GM19025 (cell line): Measurements from ENCODE around the gene CRTC3.

Source experiments
- ATAC-seq: cut with Tn5 transposase; IDR thresholded peaks from one replicate; pipeline ENCODE4 v1.9.1; 2021; ENCODE audit warnings: mild to moderate bottlenecking, low read depth, moderate library complexity; ENCODE audit not compliant: unreplicated experiment

CRTC3 gene

DNA sequence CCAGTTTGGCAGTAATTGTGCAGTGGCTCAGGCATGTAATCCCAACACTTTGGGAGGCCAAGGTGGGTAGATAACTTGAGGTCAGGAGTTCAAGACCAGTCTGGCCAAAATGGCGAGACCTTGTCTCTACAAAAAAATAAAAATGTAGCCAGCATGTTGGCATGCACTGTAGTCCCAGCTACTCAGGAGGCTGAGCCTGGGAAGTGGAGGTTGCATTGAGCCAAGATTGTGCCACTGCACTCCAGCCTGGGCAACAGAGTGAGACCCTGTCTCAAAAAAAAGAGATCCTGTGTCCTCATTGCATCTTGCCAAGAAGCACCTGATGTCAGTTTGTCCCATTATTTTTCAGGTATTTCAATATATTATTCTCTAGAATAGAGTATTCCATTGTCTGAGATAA, 61.8 kb downstream of the CRTC3 start:
- ATAC-seq = no peak

- no peak for ATAC-seq
Observed at GRCh38 chr15:90592131-90592881, 62.6 kb downstream of the CRTC3 start.

DNA sequence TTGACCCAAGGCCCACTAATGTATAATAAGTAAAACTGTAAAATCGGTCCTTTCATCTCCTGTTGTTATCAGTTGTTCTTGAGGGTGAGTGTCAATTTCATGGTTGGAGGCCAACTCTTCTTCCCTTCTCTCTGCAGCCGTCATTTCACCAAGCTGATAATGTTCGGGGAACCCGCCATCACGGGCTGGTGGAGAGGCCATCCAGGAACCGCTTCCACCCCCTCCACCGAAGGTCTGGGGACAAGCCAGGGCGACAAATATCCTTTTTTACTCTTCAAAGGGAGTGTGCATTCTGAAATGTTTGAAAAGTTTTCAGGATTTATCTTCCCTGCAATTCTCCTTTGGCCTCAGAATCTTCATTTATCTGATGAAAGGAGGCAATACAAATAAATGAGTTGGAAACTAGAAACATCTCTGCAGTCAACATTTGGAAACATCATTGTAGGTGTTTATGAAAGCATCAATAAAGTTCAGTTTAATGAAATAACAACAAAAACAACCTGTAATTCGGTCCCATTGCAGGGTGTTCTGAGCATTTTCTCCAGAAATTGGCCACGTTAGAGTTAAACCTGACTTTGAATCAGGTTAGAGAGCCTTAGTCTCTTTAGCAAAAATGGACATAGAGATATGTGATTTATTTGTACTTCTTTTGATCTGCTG, 63.9 kb downstream of the CRTC3 start:
- no peak for ATAC-seq

- ATAC-seq = no peak
Observed at GRCh38 chr15:90594301-90594738, 64.6 kb downstream of the CRTC3 start.

GRCh38 chr15:90595763-90596155, 66.0 kb downstream of the CRTC3 start:
- ATAC-seq = no peak

DNA sequence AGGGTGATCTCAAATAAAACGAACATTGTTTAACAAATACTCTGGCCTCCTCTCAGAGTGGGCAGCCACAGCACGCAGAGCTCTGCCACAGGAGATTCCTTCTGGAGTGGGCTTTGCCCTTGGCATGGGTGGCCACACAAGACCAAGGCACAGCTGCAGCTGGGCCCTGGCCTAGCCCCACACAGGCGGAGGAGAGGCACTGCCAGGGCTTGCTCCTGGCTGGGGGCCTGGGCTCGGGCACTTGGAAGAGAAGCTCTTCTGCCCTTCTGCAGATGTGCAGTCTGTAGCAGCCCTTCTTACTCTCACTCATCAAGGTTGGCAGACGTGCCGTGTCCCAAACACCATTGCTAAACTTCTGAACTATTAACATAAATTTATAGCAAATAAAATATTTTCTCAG, 67.2 kb downstream of the CRTC3 start:
- ATAC-seq = no peak

DNA sequence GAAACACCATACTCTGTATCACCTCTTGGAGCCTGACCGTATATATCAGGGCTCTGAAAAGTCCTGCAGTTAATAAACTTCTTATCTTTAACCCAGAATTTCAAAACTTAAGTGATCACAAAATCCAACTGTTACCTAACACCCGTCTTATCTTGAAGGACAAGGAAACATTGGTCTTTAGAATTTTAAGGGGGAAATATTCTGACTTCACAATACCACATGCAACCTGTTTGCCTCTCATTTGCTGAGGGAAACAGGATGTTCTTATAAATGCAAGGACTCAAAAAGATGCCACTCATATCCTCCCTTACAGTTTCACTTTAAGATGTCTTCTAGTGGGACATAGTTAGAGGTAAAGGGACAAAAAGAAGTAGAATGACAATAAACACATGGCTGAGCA, 67.9 kb downstream of the CRTC3 start:
- ATAC-seq = peak; percentile 37

DNA sequence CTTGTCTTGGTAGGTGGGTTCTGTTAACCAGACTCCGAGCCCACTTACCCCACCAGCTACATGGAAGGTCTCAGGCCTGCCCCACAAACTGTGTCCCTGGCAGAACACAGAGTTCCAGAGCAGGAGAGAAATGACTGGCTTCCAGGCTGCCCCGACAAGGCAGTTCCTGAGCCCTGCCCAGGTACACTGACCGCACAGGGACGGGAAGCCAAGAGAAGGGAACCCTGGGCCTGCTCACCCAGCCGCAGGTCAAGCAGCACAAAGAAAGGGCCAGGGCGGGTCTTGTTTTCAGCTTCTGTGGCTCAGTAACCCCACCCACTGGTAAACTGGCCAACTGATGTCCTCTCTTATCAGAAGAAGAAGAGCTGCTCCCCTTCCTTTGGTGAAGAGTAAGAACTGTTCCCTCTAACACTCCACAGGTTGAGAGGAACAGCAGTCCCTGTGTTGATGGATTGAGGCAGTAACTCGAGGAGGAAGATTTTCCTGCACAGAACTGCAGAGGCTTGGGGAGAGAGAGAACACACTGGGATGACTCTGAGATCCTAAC, 68.4 kb downstream of the CRTC3 start:
- peak; percentile 40 for ATAC-seq

DNA sequence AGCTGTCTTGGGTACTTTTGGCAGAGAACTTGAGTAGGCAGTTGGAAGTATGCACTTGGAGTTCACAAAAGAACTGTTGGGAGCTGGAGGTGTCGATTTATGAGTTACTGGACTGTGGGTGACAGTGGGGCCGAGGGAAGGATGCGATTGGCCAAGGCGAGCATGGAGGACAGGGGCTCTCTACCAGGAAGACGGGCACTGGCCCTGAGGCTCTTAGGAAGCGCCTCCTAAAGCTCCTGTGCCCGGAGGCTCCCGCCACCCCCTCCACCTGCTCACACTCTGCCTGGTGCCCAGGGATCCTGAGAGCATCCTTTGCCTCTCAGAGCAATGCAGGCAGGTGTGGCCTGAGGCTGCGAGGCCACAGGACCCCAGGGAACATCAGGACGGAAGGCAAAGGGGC, 69.0 kb downstream of the CRTC3 start:
- no peak for ATAC-seq

- no peak for ATAC-seq
Observed at GRCh38 chr15:90599116-90599515, 69.4 kb downstream of the CRTC3 start.

DNA sequence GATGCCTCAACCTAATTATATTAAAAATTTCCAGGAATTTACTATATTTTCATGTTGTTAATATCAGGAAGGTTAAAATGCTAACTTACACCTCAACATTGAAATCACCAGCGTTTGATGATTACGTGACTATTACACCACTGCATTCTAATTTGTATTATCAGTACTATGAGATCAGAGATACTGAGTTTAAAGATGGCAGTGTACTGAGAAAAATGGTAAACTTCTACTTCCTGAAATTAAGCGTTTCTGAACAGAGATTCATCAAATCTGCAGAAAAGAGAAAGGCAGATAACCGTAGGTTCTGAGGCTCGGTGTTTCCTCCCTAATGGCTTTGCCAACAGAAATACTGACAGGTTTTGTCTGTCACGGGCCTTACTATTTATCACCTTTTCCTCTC, 69.9 kb downstream of the CRTC3 start:
- no peak for ATAC-seq

GRCh38 chr15:90600954-90601353, 71.2 kb downstream of the CRTC3 start:
- ATAC-seq = no peak

- ATAC-seq = no peak
Observed at GRCh38 chr15:90603893-90604292, 74.2 kb downstream of the CRTC3 start.

- ATAC-seq = no peak
Observed at GRCh38 chr15:90606641-90607040, 76.9 kb downstream of the CRTC3 start.

DNA sequence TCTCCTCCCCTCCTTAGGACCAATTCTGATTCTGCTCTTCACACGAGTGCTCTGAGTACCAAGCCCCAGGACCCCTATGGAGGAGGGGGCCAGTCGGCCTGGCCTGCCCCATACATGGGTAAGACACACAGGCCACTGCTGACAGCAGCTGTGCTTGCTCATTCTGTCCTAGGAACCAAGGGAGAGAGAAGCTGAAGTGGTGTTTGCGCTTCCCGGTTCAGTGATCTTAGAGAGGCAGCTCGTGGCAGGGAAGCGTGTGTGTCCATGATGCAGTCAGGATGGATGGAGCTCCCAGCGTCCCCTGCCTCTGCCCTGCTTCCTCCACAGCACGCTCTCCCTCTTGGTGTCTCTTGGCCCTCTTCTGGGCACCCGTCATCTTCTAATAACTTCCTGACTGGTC, 77.6 kb downstream of the CRTC3 start:
- no peak for ATAC-seq

DNA sequence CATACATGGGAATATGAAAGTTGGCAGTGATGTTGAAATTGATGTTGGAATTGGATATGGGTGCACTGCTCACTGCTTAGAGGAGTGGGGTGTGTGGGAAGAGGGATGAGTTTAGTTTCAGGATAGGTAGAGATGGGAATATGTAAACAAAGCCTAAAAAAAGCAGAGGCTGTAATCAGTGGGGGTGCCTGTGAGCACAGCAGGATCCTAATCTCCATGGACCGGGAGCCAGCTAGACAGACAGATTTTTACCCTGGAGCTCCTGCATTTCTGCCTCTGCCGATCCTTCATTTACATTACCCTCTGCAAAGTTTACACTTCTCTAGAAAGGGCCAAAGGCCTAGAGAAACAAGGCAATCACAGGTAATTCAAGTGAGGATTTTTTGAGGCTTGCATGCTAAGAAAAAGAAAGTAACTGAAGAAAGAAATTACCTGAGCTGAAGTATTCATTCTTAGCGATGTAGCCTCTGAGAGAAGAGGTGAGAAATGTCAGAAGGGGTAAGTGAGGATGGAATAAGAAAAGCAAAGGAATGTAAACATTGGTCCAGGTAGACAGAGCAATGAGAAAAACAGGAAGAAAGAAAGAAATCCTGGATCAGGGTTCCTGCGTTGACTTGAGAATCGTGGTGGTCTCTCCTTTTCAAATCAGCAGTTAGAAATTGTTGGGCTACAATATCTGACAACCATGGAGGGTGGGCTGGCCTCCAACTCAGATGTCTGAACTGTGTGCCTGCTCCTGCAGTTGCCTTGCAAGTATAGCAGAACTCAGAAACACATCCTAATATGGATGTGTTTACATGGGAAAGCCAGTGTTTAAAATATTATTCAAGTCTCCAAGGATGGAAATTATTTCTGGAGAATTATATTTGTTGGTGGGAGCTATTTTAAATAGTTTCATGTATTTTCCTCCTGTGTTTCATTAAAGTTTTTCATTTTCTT, 79.8 kb downstream of the CRTC3 start:
- no peak for ATAC-seq

GRCh38 chr15:90610190-90610589, 80.5 kb downstream of the CRTC3 start:
- no peak for ATAC-seq

- no peak for ATAC-seq
Observed at GRCh38 chr15:90611157-90611556, 81.4 kb downstream of the CRTC3 start.

DNA sequence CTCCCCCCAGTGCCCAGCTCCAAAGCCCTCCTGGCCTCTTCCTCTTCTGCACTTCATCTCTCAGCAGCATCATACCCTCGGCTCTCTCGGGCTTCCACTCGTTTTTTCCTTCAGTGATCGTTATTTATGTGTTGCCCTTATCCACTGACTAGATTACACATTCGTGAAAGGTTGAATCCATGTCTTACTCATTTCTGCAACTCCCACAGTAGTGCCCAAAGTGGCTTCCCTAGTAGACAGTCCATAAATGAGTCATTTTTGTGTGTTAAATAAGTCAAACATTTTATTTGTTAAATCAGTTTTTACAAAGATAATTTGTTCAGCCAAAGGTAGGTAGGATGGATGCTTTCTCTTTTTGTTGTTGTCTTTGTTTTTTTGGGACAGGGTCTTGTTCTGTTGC, 87.4 kb downstream of the CRTC3 start:
- ATAC-seq = no peak

DNA sequence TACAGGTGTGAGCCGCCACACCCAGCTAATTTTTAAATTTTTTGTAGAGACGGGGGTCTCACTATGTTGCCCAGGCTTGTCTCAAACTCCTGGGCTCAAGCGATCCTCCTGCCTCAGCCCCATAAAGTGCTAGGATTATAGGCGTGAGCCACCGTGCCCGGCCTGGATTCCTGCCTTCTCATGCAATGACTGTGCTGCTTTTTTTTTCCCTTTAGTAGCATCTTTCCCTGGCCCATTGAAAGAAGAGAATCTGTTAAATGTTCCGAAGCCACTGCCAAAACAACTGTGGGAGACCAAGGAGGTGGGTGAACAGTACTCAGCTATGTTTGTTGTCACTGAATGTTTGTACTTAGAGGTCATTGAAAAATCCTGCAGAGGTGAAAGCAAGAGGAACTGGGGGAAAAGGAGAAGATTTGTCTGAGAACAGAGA, 88.0 kb downstream of the CRTC3 start:
- no peak for ATAC-seq
